Stomach (tissue), 19 donors: ENCODE data around the gene PMP22. TPM values are rescaled to one million over a fixed set of nuclear protein-coding genes. Genes with fewer than 3 reads are reported as not detected.

Experiments used
- DNase-seq, 2 donors: peaks; one replicate each; pipeline versions ENCODE4 v3.0.0 to v3.0.0-alpha.2; 2013 to 2019
- H3K27ac ChIP-seq, 5 donors: fragments of 200-600 bp in 4 of 5; sonication (generic) in 4 of 5; one replicate each; pipeline ENCODE4 v1.5.1; 2013 to 2019; ENCODE audit warnings: mild to moderate bottlenecking in 1 of 5, moderate library complexity in 1 of 5
- H3K27me3 ChIP-seq, 3 donors: fragments of 200-600 bp; sonication (generic); one replicate each; pipeline ENCODE4 v1.5.1; 2017 to 2019; ENCODE audit warnings: mixed run types in 1 of 3
- H3K36me3 ChIP-seq, 4 donors: fragments of 200-600 bp; sonication (generic); 1 replicate in 3 of 4; 2 replicates in 1 of 4; pipeline ENCODE4 v1.5.1; 2016 to 2019
- H3K4me1 ChIP-seq, 4 donors: fragments of 200-600 bp; sonication (generic); one replicate each; pipeline ENCODE4 v1.5.1; 2016 to 2019
- H3K4me3 ChIP-seq, 4 donors: fragments of 200-600 bp; sonication (generic) in 3 of 4; one replicate each; pipeline ENCODE4 v1.5.1; 2016 to 2019; ENCODE audit warnings: mild to moderate bottlenecking in 1 of 4
- H3K9me3 ChIP-seq, 4 donors: fragments of 200-600 bp; sonication (generic); one replicate each; pipeline ENCODE4 v1.5.1; 2016 to 2019
- CTCF ChIP-seq, 7 experiments: fragments of 450-650 bp in 4 of 7; fragments of 200-600 bp in 3 of 7; sonication (generic) in 3 of 7; IDR thresholded peaks; one replicate each; pipeline ENCODE4 v1.5.1; 2016 to 2019; ENCODE audit warnings: antibody characterized with exemption in 7 of 7, control low read depth in 2 of 7, mild to moderate bottlenecking in 1 of 7
- EP300 ChIP-seq: sonication (generic); formaldehyde crosslinking; IDR thresholded peaks from one replicate; pipeline ENCODE4 v1.6.1; 2017; ENCODE audit warnings: antibody characterized with exemption
- POLR2A ChIP-seq, 4 donors: fragments of 450-650 bp; IDR thresholded peaks; one replicate each; pipeline ENCODE4 v1.6.1; 2016; ENCODE audit warnings: antibody characterized with exemption in 4 of 4, control low read depth in 2 of 4, mild to moderate bottlenecking in 1 of 4, moderate library complexity in 1 of 4
- POLR2AphosphoS5 ChIP-seq, 3 donors: sonication (generic); formaldehyde crosslinking; IDR thresholded peaks; one replicate each; pipeline ENCODE4 v1.6.1; 2016; ENCODE audit warnings: antibody characterized with exemption in 3 of 3
- WGBS, 5 donors: extraction: QIAGEN DNeasy Blood & Tissue Kit in 3 of 5; methylation state at CpG; one replicate each; pipeline versions ENCODE4 v1.1.5 to v1.1.7; 2013 to 2018; 5-methylcytosine and 5-hydroxymethylcytosine counted together
- intact Hi-C: fragments of 100-400 bp; cut with DNase I; formaldehyde crosslinking; loops from one replicate; pipeline ENCODE4 v1.15.1; 2023; ENCODE audit warnings: low total_unique reads
- long read RNA-seq, 10 donors: transcript quantifications; one replicate each; lab custom pipeline, GENCODE V29; 2026
- polyA plus RNA-seq, 3 donors: library from polyadenylated mRNA; stranded (reverse); fragments of 200-250 nt; gene quantifications; one replicate each; pipeline ENCODE4 v1.2.3, GENCODE V29; 2013
- total RNA-seq, 5 donors: library from RNA; depleted of rRNA; stranded (reverse); fragments of >200 nt; gene quantifications; one replicate each; pipeline versions ENCODE4 v1.1.0 to v1.2.3, GENCODE V29; 2014 to 2016
- donor health status: healthy with polysubstance abuse.
- donor health status: Bipolar disorder and iron deficiency.
- donor health status: healthy.

PMP22 gene
- total RNA-seq (100 to 1,000 TPM in 1 of 5 donors, 10 to 100 TPM in 4; 35.6 to 168 (median 64.5) TPM), polyA plus RNA-seq (10 to 100 TPM; 34.2 to 54.4 (median 49.0) TPM)
- long read RNA-seq, donor 1, transcript PMP22-203 (5 exons, 1,817 nt), result major isoform, 18 of 20 reads
- long read RNA-seq, donor 1, partial matches to known transcripts, result 0 of 20 reads
- long read RNA-seq, donor 1, other reads (novel, unspliced or antisense), result 0 of 20 reads
- long read RNA-seq, donor 2, transcript PMP22-203 (5 exons, 1,817 nt), result major isoform, 12 of 19 reads
- long read RNA-seq, donor 2, partial matches to known transcripts, result 6 of 19 reads
- long read RNA-seq, donor 2, other reads (novel, unspliced or antisense), result 0 of 19 reads
- long read RNA-seq, donor 3, transcript PMP22-203 (5 exons, 1,817 nt), result major isoform, 11 of 14 reads
- long read RNA-seq, donor 3, partial matches to known transcripts, result 0 of 14 reads
- long read RNA-seq, donor 3, other reads (novel, unspliced or antisense), result 0 of 14 reads
- long read RNA-seq, donor 4, partial matches to known transcripts, result 0 of 4 reads
- long read RNA-seq, donor 4, other reads (novel, unspliced or antisense), result 0 of 4 reads
- long read RNA-seq, donor 5, transcript PMP22-201 (5 exons, 1,861 nt), result minor isoform, 13 of 72 reads
- long read RNA-seq, donor 5, transcript PMP22-203 (5 exons, 1,817 nt), result major isoform, 42 of 72 reads
- long read RNA-seq, donor 5, partial matches to known transcripts, result 15 of 72 reads
- long read RNA-seq, donor 5, other reads (novel, unspliced or antisense), result 0 of 72 reads
- long read RNA-seq, donor 6, transcript PMP22-203 (5 exons, 1,817 nt), result major isoform, 44 of 58 reads
- long read RNA-seq, donor 6, partial matches to known transcripts, result 8 of 58 reads
- long read RNA-seq, donor 6, other reads (novel, unspliced or antisense), result 0 of 58 reads
- long read RNA-seq, donor 7, transcript PMP22-201 (5 exons, 1,861 nt), result minor isoform, 7 of 54 reads
- long read RNA-seq, donor 7, transcript PMP22-203 (5 exons, 1,817 nt), result major isoform, 38 of 54 reads
- long read RNA-seq, donor 7, partial matches to known transcripts, result 7 of 54 reads
- long read RNA-seq, donor 7, other reads (novel, unspliced or antisense), result 0 of 54 reads
- long read RNA-seq, donor 8, transcript PMP22-203 (5 exons, 1,817 nt), result major isoform, 21 of 28 reads
- long read RNA-seq, donor 8, partial matches to known transcripts, result 5 of 28 reads
- long read RNA-seq, donor 8, other reads (novel, unspliced or antisense), result 0 of 28 reads
- long read RNA-seq, donor 9, transcript PMP22-203 (5 exons, 1,817 nt), result major isoform, 37 of 46 reads
- long read RNA-seq, donor 9, transcript PMP22-201 (5 exons, 1,861 nt), result minor isoform, 8 of 46 reads
- long read RNA-seq, donor 9, partial matches to known transcripts, result 0 of 46 reads
- long read RNA-seq, donor 9, other reads (novel, unspliced or antisense), result 0 of 46 reads
- long read RNA-seq, donor 10, transcript PMP22-203 (5 exons, 1,817 nt), result major isoform, 6 of 6 reads
- long read RNA-seq, donor 10, partial matches to known transcripts, result 0 of 6 reads
- long read RNA-seq, donor 10, other reads (novel, unspliced or antisense), result 0 of 6 reads

GRCh38 chr17:15265131-15265530 is at the start of gene PMP22:
Gene PMP22, minus strand, starts transcription at chr17:15265326. Its CDS starts 4,599 bp downstream, at chr17:15260727.
- DNase-seq, result peak in 1 of 2 donors; percentile 75
- intact Hi-C loops, result no loop called here

GRCh38 chr17:15311996-15312395 is 46.9 kb upstream of the PMP22 start:
- TF ChIP-seq POLR2A (IDR thresholded peaks at IDR 0.05), result no peak
- no peak for TF ChIP-seq POLR2AphosphoS5 (IDR thresholded peaks at IDR 0.05)
- TF ChIP-seq EP300, result no peak
- TF ChIP-seq CTCF (IDR thresholded peaks at IDR 0.05), result no peak
- no peak overlapping the region for H3K27ac ChIP-seq
- H3K9me3 ChIP-seq, result no peaks in the 10 kb centered on the region
- H3K36me3 ChIP-seq, result no peaks in the 10 kb centered on the region
- 85 to 95% (median 89%) methylated on average over 5 of the region's 5 CpGs for WGBS, 5 donors
- intact Hi-C loops, result no loop called here
- H3K4me3 ChIP-seq, result no peak overlapping the region
- no peaks in the 10 kb centered on the region for H3K27me3 ChIP-seq
- DNase-seq, result no peak
- peaks cover 0 to 12% (median 2%) of the 10 kb centered on the region in 4 donors for H3K4me1 ChIP-seq

More at GRCh38 chr17:15265131-15265530, at the start of gene PMP22:
- WGBS, 5 donors, result 49 to 64% (median 63%) methylated on average over 5 to 6 of the region's 6 CpGs
- TF ChIP-seq POLR2AphosphoS5 (IDR thresholded peaks at IDR 0.05) (peak in 2 of 3 donors; percentile 10 to 32), EP300 (no peak), CTCF (IDR thresholded peaks at IDR 0.05) (peak in 1 of 7 experiments; percentile 7)
- Histone ChIP-seq H3K36me3 (no peaks in the 10 kb centered on the region), H3K9me3 (no peaks in the 10 kb centered on the region), H3K4me3 (peak within 1 kb of the TSS; percentile 30 to 60 (median 48)), H3K4me1 (peaks cover 22 to 56% (median 53%) of the 10 kb centered on the region in 4 donors), H3K27ac (peak within 1 kb of the TSS; percentile 2 to 99 (median 96)), H3K27me3 (peaks cover 0 to 45% (median 25%) of the 10 kb centered on the region in 3 donors)

- WGBS, 5 donors, result 57 to 79% (median 73%) methylated on average over 3 of the region's 3 CpGs
- H3K27ac ChIP-seq, result no peak overlapping the region
- intact Hi-C loops, result no loop called here
- no peak overlapping the region for H3K4me3 ChIP-seq
- no peaks in the 10 kb centered on the region for H3K27me3 ChIP-seq
- H3K9me3 ChIP-seq, result no peaks in the 10 kb centered on the region
- DNase-seq, result no peak
- TF ChIP-seq EP300, result no peak
- TF ChIP-seq POLR2AphosphoS5 (IDR thresholded peaks at IDR 0.05), result no peak
- no peak for TF ChIP-seq CTCF (IDR thresholded peaks at IDR 0.05)
- no peak for TF ChIP-seq POLR2A (IDR thresholded peaks at IDR 0.05)
- H3K36me3 ChIP-seq, result no peaks in the 10 kb centered on the region
- peaks cover 0 to 32% (median 2%) of the 10 kb centered on the region in 4 donors for H3K4me1 ChIP-seq
These were observed 44.7 kb upstream of the PMP22 start for GRCh38 chr17:15309793-15310192.
